Dendritic cell treated with granulocyte-macrophage colony-stimulating factor and Interleukin-4, amounts not matched to agents 40 ng/mL and 50 ng/mL, for 4 days (primary cell): ENCODE data around the gene CAMK2D.
A peak's percentile ranks its signal among the peaks of the same experiment; 100 is the strongest.

ENCODE experiments used
- H3K27ac Mint-ChIP-seq: one replicate; pipeline ENCODE4 v1.8.0; 2022; ENCODE audit warnings: mild to moderate bottlenecking, mixed read lengths
- H3K27me3 Mint-ChIP-seq: one replicate; pipeline ENCODE4 v1.8.0; 2022; ENCODE audit warnings: mild to moderate bottlenecking, mixed read lengths
- H3K36me3 Mint-ChIP-seq: one replicate; pipeline ENCODE4 v1.8.0; 2022; ENCODE audit warnings: low read depth, mixed read lengths
- H3K4me1 Mint-ChIP-seq: one replicate; pipeline ENCODE4 v1.8.0; 2022; ENCODE audit warnings: low read depth, mixed read lengths
- H3K4me3 Mint-ChIP-seq: one replicate; pipeline ENCODE4 v1.8.0; 2022; ENCODE audit warnings: mild to moderate bottlenecking, moderate library complexity, mixed read lengths
- H3K9me3 Mint-ChIP-seq: one replicate; pipeline ENCODE4 v1.8.0; 2022; ENCODE audit warnings: mixed read lengths
- intact Hi-C: fragments of 100-400 bp; cut with micrococcal nuclease; formaldehyde crosslinking; loops from one replicate; pipeline ENCODE4 v1.15.0; 2022

CAMK2D gene

DNA sequence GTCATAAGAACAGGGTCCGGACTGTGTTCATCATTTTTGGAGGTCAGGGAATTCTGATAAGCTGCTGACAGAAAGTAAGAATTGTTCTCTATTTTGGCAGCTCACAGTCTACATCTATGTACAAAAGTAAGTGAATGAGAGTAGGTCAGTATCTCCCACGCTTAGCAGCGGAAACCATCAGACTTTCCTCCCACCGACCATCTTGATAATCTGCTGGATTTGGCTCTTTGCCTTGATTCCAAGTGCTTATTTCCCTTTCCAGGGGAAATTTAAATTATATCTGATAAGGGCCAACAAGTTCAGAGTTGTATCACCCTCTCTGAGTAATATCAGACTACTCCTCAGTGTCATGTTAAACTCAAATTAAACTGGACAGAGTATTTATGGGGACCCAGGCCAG is 118.0 kb downstream of the CAMK2D start:
- Mint-ChIP-seq H3K4me3 (no peak overlapping the region), H3K27me3 (no peaks in the 10 kb centered on the region), H3K36me3 (peaks cover under 1% of the 10 kb centered on the region), H3K9me3 (no peaks in the 10 kb centered on the region), H3K4me1 (peaks cover 10% of the 10 kb centered on the region), H3K27ac (no peak overlapping the region)
- intact Hi-C loops: no loop called here

DNA sequence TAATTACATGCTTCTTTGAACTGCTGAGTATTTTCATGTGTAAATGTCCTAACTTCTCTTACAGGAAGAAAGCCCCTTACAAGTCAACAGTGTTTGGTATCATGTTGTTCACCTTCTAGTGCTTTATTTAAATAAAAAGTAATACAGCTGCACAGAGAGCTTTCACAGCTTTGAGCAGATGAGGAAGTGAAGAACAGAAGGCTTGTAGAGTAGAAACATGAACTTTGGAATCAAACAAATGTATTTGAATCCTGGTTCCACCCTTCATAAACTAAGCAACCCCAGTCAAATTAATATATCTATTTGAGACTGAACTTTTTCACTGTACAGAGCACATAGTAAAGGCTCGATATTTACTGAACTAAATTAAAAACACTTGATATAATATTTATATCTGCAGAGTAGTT is 120.5 kb downstream of the CAMK2D start:
- Mint-ChIP-seq H3K4me1 (peaks cover 21% of the 10 kb centered on the region), H3K9me3 (no peaks in the 10 kb centered on the region), H3K27ac (no peak overlapping the region), H3K27me3 (no peaks in the 10 kb centered on the region), H3K4me3 (no peak overlapping the region), H3K36me3 (no peaks in the 10 kb centered on the region)
- intact Hi-C loops: no loop called here

DNA sequence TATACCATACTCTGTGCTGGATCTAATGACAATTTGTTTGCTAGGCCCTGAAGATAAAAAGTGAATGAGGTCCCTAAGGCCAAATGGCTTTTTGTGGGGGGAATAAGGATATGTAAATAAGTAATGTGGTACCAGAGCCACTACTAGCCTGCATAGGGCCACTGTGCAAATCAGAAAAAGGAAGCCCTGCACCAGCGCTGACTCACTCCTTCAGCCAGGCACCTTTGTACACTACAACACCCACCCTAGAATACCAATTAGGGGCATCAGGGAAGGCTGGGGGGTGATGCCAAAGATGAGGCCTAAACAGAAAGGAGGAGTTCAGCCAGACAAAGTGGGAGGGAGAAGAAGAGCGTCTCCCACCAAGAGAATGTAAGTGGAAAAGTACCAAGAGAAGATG is 122.2 kb downstream of the CAMK2D start:
- intact Hi-C loops: no loop called here
- H3K9me3 Mint-ChIP-seq: no peaks in the 10 kb centered on the region

DNA sequence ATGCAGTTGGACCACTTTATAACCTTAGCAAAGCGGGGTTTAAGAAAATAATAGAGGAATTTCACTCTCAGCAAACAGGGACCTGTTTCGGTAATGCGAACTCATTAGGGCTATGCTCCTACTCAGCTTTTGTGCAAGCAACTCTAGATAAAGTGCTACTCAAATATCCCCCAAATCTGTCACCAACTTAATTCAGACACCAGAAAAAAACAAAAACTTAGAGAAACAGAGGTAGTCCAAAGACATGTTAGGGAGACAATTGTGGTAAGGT is 123.0 kb downstream of the CAMK2D start:
- no peaks in the 10 kb centered on the region for H3K27me3 Mint-ChIP-seq
- no peak overlapping the region for H3K4me3 Mint-ChIP-seq
- H3K36me3 Mint-ChIP-seq: no peaks in the 10 kb centered on the region
- intact Hi-C loops: no loop called here
- peaks cover 24% of the 10 kb centered on the region for H3K4me1 Mint-ChIP-seq
- H3K27ac Mint-ChIP-seq: no peak overlapping the region
- H3K9me3 Mint-ChIP-seq: no peaks in the 10 kb centered on the region

More for the DNA sequence above, 122.2 kb downstream of the CAMK2D start:
- Mint-ChIP-seq H3K4me3 (no peak overlapping the region), H3K36me3 (no peaks in the 10 kb centered on the region), H3K27me3 (no peaks in the 10 kb centered on the region), H3K4me1 (peaks cover 24% of the 10 kb centered on the region), H3K27ac (peak overlapping the region; percentile 11)

DNA sequence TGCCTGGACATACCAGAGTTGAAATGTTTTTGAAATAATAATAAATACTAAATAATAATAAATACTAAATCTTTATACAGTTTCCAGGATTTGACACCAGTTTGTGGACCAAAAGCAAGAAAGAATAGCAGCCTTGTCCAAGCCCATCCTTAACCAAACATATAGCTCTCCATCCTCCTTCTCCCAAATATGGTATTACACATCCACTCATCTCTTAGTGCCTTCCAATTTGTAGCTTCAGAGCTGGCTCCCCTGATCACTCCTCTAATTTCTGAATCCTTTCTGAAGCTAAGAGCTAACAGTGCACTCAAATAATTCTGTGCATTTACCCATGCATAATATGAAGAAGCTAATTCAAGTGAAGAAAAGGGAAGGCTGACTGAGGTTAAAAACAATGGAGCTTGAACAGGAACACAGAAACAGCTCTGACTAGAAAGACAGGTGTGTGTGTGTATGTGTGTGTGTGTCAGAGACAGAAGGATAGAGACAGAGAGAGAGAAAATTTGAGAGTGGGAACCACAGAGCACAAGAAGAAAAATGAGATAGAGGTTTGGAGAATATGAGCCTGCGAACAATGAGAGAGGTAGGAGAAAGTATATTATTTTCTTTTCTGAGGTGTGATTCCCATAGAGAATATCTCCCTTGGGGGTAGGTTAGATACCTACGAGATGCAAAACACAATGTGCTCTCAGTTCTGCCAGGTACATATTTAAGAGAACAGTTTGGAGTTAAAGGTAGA is 123.5 kb downstream of the CAMK2D start:
- no peaks in the 10 kb centered on the region for H3K36me3 Mint-ChIP-seq
- no peak overlapping the region for H3K4me3 Mint-ChIP-seq
- intact Hi-C loops: no loop called here
- H3K27me3 Mint-ChIP-seq: no peaks in the 10 kb centered on the region
- H3K27ac Mint-ChIP-seq: no peak overlapping the region
- no peaks in the 10 kb centered on the region for H3K9me3 Mint-ChIP-seq
- peaks cover 24% of the 10 kb centered on the region for H3K4me1 Mint-ChIP-seq

DNA sequence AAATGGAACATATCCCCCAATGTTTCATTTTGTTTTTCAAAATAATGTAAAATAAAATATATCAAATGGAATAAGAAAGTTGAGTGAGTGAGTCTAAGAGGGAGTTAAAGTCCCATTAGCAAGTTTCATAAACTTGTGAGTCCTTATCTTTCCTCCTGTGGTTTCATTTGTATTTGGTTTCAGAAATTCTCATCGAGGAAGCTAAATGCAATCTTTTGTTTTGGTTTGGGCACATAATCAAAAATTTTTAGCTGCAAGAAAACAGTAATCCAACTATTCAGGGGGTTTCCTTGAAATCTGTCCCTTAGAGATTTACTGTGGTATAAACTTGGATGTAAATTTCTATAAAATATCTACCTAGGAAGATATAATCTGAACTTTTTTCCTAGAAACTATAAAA is 124.2 kb downstream of the CAMK2D start:
- H3K27ac Mint-ChIP-seq: no peak overlapping the region
- intact Hi-C loops: no loop called here
- no peaks in the 10 kb centered on the region for H3K9me3 Mint-ChIP-seq
- H3K27me3 Mint-ChIP-seq: no peaks in the 10 kb centered on the region
- H3K36me3 Mint-ChIP-seq: no peaks in the 10 kb centered on the region
- H3K4me1 Mint-ChIP-seq: peaks cover 24% of the 10 kb centered on the region
- no peak overlapping the region for H3K4me3 Mint-ChIP-seq

DNA sequence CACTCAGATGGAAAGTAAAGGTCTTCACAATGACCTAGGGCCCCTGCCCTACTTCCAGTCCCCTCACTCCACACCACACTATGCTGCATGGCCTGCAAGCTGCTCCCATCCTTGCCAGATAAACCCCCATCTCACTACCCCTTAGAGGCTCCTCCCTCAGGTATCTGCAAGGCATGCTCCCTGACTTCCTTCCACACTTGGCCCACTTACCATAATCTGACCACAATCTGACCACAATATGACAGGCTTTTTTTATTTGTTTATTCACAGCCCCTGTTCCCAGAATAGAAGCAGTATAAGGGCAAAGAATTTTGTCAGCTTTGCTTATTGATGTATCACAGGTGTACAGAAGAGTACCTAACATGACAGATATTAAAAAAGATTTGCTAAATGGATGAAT is 124.7 kb downstream of the CAMK2D start:
- intact Hi-C loops: no loop called here
- Mint-ChIP-seq H3K4me1 (peaks cover 24% of the 10 kb centered on the region), H3K9me3 (no peaks in the 10 kb centered on the region), H3K4me3 (no peak overlapping the region), H3K27me3 (no peaks in the 10 kb centered on the region), H3K27ac (no peak overlapping the region), H3K36me3 (no peaks in the 10 kb centered on the region)

DNA sequence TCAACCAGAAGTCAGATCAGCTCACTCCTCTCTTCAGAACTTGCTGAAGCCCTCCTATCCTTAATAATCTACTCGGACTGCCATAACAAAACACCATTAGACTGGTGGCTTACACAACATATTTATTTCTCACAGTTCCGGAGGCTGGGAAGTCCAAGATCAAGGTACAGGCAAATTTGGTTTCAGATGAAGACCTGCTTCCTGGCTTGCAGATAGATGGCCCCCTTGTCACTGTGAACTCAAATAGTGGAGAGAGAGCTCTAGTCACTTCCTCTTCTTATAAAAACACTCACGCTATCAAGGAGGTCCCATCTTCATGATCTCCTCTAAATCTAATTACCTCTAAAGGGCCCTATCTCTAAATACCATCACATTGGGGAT is 125.1 kb downstream of the CAMK2D start:
- Mint-ChIP-seq H3K4me1 (peaks cover 24% of the 10 kb centered on the region), H3K9me3 (no peaks in the 10 kb centered on the region), H3K36me3 (no peaks in the 10 kb centered on the region), H3K27me3 (no peaks in the 10 kb centered on the region), H3K27ac (no peak overlapping the region), H3K4me3 (no peak overlapping the region)
- intact Hi-C loops: no loop called here

DNA sequence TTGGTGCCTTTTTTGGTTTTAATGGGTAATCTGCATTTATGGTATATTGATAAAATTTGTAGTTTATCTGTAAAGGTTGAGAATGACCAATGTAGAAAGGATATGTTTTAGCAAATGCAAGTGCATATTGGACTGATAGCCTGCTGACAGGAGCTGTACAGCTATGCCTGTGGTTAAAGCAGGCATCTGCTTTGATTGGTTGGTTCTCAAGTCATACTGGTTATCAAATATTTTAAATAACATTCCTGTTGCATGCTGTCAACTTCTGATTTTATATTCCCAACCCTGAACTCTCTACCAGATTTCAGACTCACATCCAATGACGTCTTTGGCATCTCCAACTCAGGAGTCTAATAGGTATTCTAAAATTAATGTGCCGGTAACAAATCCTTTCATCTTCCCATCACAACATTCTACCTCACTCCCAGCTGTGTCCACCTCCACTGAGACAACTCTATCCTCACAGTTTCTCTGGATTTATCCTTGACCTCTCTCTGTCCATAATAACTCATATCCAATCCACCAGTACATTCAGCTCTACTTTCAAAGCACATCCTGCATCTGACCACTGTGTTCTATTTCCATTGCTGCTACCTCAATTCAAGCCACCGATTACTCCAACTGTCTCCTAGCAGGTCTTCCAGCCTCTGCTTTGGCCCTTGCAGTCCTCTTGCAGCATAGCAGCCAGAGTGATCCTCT is 125.7 kb downstream of the CAMK2D start:
- intact Hi-C loops: no loop called here
- Mint-ChIP-seq H3K4me1 (peaks cover 24% of the 10 kb centered on the region), H3K9me3 (no peaks in the 10 kb centered on the region), H3K27me3 (no peaks in the 10 kb centered on the region), H3K4me3 (no peak overlapping the region), H3K27ac (no peak overlapping the region), H3K36me3 (no peaks in the 10 kb centered on the region)

DNA sequence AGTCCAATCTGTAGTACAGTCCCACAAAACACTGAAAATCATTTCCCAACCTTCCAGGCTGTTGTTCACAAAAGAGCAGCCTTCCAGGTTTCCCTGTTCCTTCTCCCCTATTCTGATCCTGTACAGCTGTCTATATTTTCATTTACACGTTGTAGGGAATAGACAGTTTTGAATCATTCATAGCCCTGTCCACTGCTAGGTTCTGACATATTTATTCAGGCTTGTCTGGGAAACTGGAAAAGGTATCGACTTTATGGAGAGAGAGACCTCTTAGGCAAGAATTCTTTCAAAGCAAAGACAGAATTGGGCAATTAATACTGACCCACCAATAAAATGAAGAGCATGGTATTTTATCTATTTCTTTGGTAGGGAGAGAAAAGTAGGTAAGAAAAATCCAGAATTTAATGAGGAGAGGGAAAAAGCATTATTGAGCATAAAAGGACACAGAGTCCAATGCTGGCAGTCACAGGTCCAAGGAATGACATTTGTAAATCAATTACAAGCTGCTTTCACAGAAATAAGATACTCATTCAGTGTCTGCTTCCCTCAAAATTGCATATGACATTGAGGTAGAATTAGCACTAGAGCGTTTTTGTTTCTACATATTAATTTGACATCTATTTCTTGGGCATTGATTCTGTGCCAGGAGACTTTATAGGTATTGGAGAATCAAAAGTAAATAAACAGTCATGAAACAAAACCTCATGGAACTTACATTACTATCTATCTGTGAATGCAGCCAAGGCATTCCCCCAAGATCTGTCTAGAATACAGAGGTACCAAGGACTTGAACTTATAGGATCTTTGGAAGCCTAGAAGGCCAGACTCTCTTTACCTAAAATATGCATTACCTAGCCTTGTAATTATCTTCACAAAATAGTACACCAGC is 127.2 kb downstream of the CAMK2D start:
- H3K27me3 Mint-ChIP-seq: no peaks in the 10 kb centered on the region
- H3K9me3 Mint-ChIP-seq: no peaks in the 10 kb centered on the region
- intact Hi-C loops: no loop called here
- no peaks in the 10 kb centered on the region for H3K36me3 Mint-ChIP-seq
- no peak overlapping the region for H3K27ac Mint-ChIP-seq
- H3K4me3 Mint-ChIP-seq: no peak overlapping the region
- H3K4me1 Mint-ChIP-seq: peaks cover 15% of the 10 kb centered on the region

DNA sequence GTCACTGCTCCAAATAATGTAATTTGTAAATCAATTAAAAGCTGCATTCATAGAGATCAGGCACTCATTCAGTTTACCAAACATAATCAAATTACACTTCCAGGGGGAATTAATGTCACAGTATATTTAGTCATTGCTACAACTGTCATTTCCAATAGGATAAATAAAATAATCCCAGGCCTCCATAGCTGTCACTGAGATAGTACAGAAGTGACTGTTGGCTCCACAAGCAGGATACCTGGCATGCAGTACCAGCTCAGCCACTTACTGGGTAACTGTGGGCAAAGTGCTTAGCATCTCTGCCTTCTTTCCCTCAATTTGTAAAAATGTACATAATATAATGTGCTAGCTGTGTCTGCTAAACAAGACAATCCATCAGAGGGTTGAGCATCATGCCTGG is 128.1 kb downstream of the CAMK2D start:
- intact Hi-C loops: no loop called here
- H3K4me1 Mint-ChIP-seq: peaks cover 14% of the 10 kb centered on the region
- no peaks in the 10 kb centered on the region for H3K27me3 Mint-ChIP-seq
- no peaks in the 10 kb centered on the region for H3K9me3 Mint-ChIP-seq
- no peak overlapping the region for H3K27ac Mint-ChIP-seq
- no peaks in the 10 kb centered on the region for H3K36me3 Mint-ChIP-seq
- H3K4me3 Mint-ChIP-seq: no peak overlapping the region

DNA sequence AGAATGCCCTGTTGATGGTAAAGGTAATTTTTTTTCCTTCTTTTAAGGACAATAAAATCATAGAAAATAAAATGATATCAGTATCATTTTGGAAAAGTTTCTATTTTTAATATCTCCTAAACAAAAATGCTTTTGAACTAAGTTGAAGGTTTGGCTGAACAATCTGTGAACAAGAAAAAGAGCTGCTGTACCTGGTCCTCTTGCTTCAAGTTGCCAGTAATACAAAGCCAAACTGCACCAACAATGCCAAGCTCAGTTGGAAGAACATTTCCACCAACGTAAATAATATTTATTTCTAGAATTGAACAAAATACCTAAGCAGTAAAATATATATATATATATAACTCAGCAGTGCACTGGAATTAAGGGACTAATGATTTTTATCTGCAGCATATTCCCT is 132.8 kb downstream of the CAMK2D start:
- Mint-ChIP-seq H3K9me3 (no peaks in the 10 kb centered on the region), H3K27ac (no peak overlapping the region), H3K4me3 (no peak overlapping the region), H3K4me1 (no peaks in the 10 kb centered on the region), H3K27me3 (no peaks in the 10 kb centered on the region), H3K36me3 (no peaks in the 10 kb centered on the region)
- intact Hi-C loops: no loop called here

DNA sequence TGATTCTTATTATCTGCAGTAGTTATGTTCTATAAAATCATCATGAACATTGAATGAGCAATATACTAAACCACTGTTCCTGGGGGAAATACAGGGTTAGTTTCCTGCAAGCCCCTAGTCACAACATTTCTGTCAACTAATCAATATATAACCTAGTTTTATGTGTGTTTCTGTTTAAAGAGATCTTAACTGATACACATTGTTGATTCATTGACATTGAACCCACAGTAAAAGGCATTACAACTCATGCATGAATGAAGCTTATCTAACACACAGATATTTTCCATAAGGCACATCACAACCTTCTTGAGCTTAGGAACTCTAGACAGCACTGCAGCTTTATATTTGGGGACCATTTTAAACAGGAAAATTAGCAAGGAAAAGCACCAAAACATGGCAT is 134.2 kb downstream of the CAMK2D start:
- Mint-ChIP-seq H3K9me3 (no peaks in the 10 kb centered on the region), H3K4me3 (no peak overlapping the region), H3K27me3 (no peaks in the 10 kb centered on the region), H3K36me3 (no peaks in the 10 kb centered on the region), H3K27ac (no peak overlapping the region), H3K4me1 (no peaks in the 10 kb centered on the region)
- intact Hi-C loops: no loop called here

DNA sequence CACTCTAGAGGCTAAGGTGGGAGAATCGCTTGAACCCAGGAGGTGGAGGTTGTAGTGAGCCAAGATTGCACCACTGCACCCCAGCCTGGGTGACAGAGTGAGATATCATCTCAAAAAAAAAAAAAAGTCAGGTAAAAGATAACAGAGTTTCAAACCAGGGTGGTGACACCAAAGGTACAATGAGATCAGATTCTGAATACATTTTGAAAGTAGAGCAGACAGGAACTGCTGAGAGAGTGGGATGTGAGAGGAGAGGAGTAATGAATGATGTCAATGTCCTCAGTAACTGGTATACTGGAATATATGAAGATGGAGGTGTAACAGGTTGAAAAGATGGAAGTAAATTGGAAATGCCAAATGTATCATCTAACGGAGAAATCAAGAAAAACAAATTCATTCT is 135.6 kb downstream of the CAMK2D start:
- Mint-ChIP-seq H3K4me1 (no peaks in the 10 kb centered on the region), H3K27ac (no peak overlapping the region), H3K4me3 (no peak overlapping the region), H3K9me3 (no peaks in the 10 kb centered on the region), H3K27me3 (no peaks in the 10 kb centered on the region), H3K36me3 (no peaks in the 10 kb centered on the region)
- intact Hi-C loops: no loop called here
